ENCODE results near the gene SLC46A2. TPM values are rescaled to one million over a fixed set of nuclear protein-coding genes. Genes with fewer than 3 reads are reported as not detected.

The SLC46A2 gene
- total and polyA plus RNA-seq, 9 of the 15 experiments (the other 6 are each of a cell fraction or from before 2014, with no cell fraction given), result not detected

- ChIA-PET CTCF (ENCODE audit: low intra/inter-chr PET ratio) (no interaction called here), POLR2A (no interaction called here)
- H3K9me1 ChIP-seq (ENCODE audit: control insufficient read depth, insufficient read depth, low read length), result no peaks in the 10 kb centered on the region
- WGBS (ENCODE audit: insufficient coverage, low coverage, missing lambda C conversion rate), result 40% methylated on average over 6 of the region's 6 CpGs
- in situ Hi-C loops (cut with MboI) (no loop called here), intact Hi-C loops (cut with micrococcal nuclease) (no loop called here)
- no TSS peak for BruUV-seq (replicated peaks)
- DNase-seq (ENCODE audit: extremely low read depth in 1 of 4, low spot score in 3 of 4), result no peak
- no peak overlapping the region for H3K4me3 ChIP-seq
- peaks cover 0 to 5% of the 10 kb centered on the region in 2 experiments; a peak in 2 of 5 replicates for H3K4me1 ChIP-seq (replicated peaks in 1 of 2; ENCODE audit: control insufficient read depth in 2 of 2, insufficient read depth in 2 of 2, low read length in 2 of 2)
- no peak overlapping the region for H2AFZ ChIP-seq (ENCODE audit: low read depth, low read length)
- no peaks in the 10 kb centered on the region for H3K9me3 ChIP-seq (replicated peaks; ENCODE audit: control insufficient read depth, insufficient read depth, low read depth, low read length)
- no peak overlapping the region for H3K9ac ChIP-seq (ENCODE audit: insufficient read depth in 1 of 2, low read depth in 2 of 2, low read length in 2 of 2)
- H3K36me3 ChIP-seq (ENCODE audit: control insufficient read depth, insufficient read depth, low read length), result no peaks in the 10 kb centered on the region
- no peak for TF ChIP-seq CBX8 (IDR thresholded peaks at IDR 0.05; ENCODE audit: borderline replicate concordance, extremely low read depth, low read depth, low read length, poor library complexity, severe bottlenecking)
- 0 out of 2 replicates have a peak, but pooled peaks have one; percentile 30 for TF ChIP-seq FOSL1 (tag; conservative IDR thresholded peaks at IDR 0.05)
- no peaks in the 10 kb centered on the region; a peak in 1 of 5 replicates for H3K27me3 ChIP-seq (ENCODE audit: control insufficient read depth in 2 of 2, insufficient read depth in 2 of 2, low read length in 2 of 2)
- no peaks in the 10 kb centered on the region for H3K79me2 ChIP-seq (ENCODE audit: control insufficient read depth, insufficient read depth, low read length)
- H3K27ac ChIP-seq (ENCODE audit: extremely low read depth, low read depth, low read length), result no peak overlapping the region
- H4K20me1 ChIP-seq (replicated peaks; ENCODE audit: control insufficient read depth, insufficient read depth, low read length), result no peaks in the 10 kb centered on the region
- FAIRE-seq, result no peak
- H3K4me2 ChIP-seq (ENCODE audit: insufficient read depth, low read length), result no peak overlapping the region
- 0 out of 3 replicates have a peak, but pooled peaks have one; percentile 34 for ATAC-seq
These were observed 39.8 kb downstream of the SLC46A2 start for GRCh38 chr9:112850840-112851239.

GRCh38 chr9:112849363-112849922 is 41.2 kb downstream of the SLC46A2 start:
- Histone ChIP-seq H3K36me3 (ENCODE audit: control insufficient read depth, insufficient read depth, low read length) (no peaks in the 10 kb centered on the region), H3K9me1 (ENCODE audit: control insufficient read depth, insufficient read depth, low read length) (no peaks in the 10 kb centered on the region), H3K27ac (ENCODE audit: extremely low read depth, low read depth, low read length) (no peak overlapping the region), H2AFZ (ENCODE audit: low read depth, low read length) (no peak overlapping the region), H3K27me3 (ENCODE audit: control insufficient read depth in 2 of 2, insufficient read depth in 2 of 2, low read length in 2 of 2) (no peaks in the 10 kb centered on the region), H3K4me1 (replicated peaks in 1 of 2; ENCODE audit: control insufficient read depth in 2 of 2, insufficient read depth in 2 of 2, low read length in 2 of 2) (peaks cover 0 to 5% of the 10 kb centered on the region in 2 experiments; a peak in 2 of 5 replicates), H3K79me2 (ENCODE audit: control insufficient read depth, insufficient read depth, low read length) (no peaks in the 10 kb centered on the region), H4K20me1 (replicated peaks; ENCODE audit: control insufficient read depth, insufficient read depth, low read length) (no peaks in the 10 kb centered on the region), H3K9ac (ENCODE audit: insufficient read depth in 1 of 2, low read depth in 2 of 2, low read length in 2 of 2) (no peak overlapping the region), H3K9me3 (replicated peaks; ENCODE audit: control insufficient read depth, insufficient read depth, low read depth, low read length) (no peaks in the 10 kb centered on the region), H3K4me2 (ENCODE audit: insufficient read depth, low read length) (no peak overlapping the region), H3K4me3 (no peak overlapping the region)
- POLR2A ChIA-PET, result no interaction called here
- intact Hi-C loops (cut with micrococcal nuclease) (no loop called here), in situ Hi-C loops (cut with MboI) (no loop called here)
- TF ChIP-seq GATAD2B (IDR thresholded peaks at IDR 0.05; ENCODE audit: borderline replicate concordance) (no peak), ZNF408 (CRISPR knock-in tag; IDR thresholded peaks at IDR 0.05; ENCODE audit: low read depth) (no peak), TRIM25 (IDR thresholded peaks at IDR 0.05; ENCODE audit: borderline replicate concordance) (no peak), JUN (IDR thresholded peaks at IDR 0.05; ENCODE audit: borderline replicate concordance, low read depth, low read length) (no peak), JUN (CRISPR knock-in tag; IDR thresholded peaks at IDR 0.05; ENCODE audit: borderline replicate concordance) (no peak)
- BruUV-seq (replicated peaks), result no TSS peak
- 16% methylated on average over 6 of the region's 6 CpGs for WGBS (ENCODE audit: insufficient coverage, low coverage, missing lambda C conversion rate)
- ATAC-seq (no peak), FAIRE-seq (no peak), DNase-seq (ENCODE audit: extremely low read depth in 1 of 4, low spot score in 3 of 4) (no peak)
- CTCF ChIA-PET (ENCODE audit: low intra/inter-chr PET ratio), result no interaction called here
